H9 (cell line): ENCODE measurements around the gene EVI5. TPM values are rescaled to one million over a fixed set of nuclear protein-coding genes. Genes with fewer than 3 reads are reported as not detected.

Source experiments
- DNase-seq: peaks from one replicate; pipeline ENCODE4 v3.0.0-alpha.2; 2017
- H2AFZ ChIP-seq: one replicate; pipeline ENCODE4 v1.6.1; 2013; ENCODE audit warnings: mild to moderate bottlenecking, low read length, control low read depth, moderate library complexity
- H2AK5ac ChIP-seq: 2 replicates; pipeline ENCODE4 v1.6.1; 2013; ENCODE audit warnings: low read length, control low read depth, mixed read lengths; ENCODE audit not compliant: insufficient read length
- H2BK120ac ChIP-seq: one replicate; pipeline ENCODE4 v1.6.1; 2013; ENCODE audit warnings: low read depth, mild to moderate bottlenecking, low read length, control low read depth, inconsistent platforms; ENCODE audit not compliant: poor library complexity, severe bottlenecking
- H2BK12ac ChIP-seq: 2 replicates; pipeline ENCODE4 v1.6.1; 2013; ENCODE audit warnings: low read length, control low read depth, mixed read lengths, low read depth; ENCODE audit not compliant: insufficient read length
- H2BK15ac ChIP-seq: 2 replicates; pipeline ENCODE4 v1.6.1; 2013; ENCODE audit warnings: low read depth, low read length, control low read depth
- H2BK20ac ChIP-seq: one replicate; pipeline ENCODE4 v1.6.1; 2013; ENCODE audit warnings: low read depth, mild to moderate bottlenecking, low read length, control low read depth, inconsistent platforms; ENCODE audit not compliant: poor library complexity, severe bottlenecking
- H2BK5ac ChIP-seq: 2 replicates; pipeline ENCODE4 v1.6.1; 2013; ENCODE audit warnings: low read length, control low read depth, mixed read lengths; ENCODE audit not compliant: insufficient read length
- H3K14ac ChIP-seq: 2 replicates; pipeline ENCODE4 v1.6.1; 2013; ENCODE audit warnings: low read length, control low read depth; ENCODE audit not compliant: insufficient read depth
- H3K18ac ChIP-seq: 2 replicates; pipeline ENCODE4 v1.6.1; 2013; ENCODE audit warnings: low read depth, mild to moderate bottlenecking, mixed read lengths, low read length, control low read depth; ENCODE audit not compliant: insufficient read length
- H3K23ac ChIP-seq: 2 replicates; pipeline ENCODE4 v1.6.1; 2013; ENCODE audit warnings: low read length, control low read depth, mixed read lengths, low read depth; ENCODE audit not compliant: insufficient read length
- H3K23me2 ChIP-seq: 2 replicates; pipeline ENCODE4 v1.6.1; 2013; ENCODE audit warnings: low read depth, mild to moderate bottlenecking, mixed read lengths, low read length, control low read depth; ENCODE audit not compliant: insufficient read length, poor library complexity, severe bottlenecking
- H3K27ac ChIP-seq: 2 replicates; pipeline ENCODE4 v1.5.1; 2013; ENCODE audit warnings: low read length, control low read depth, mixed read lengths, low read depth; ENCODE audit not compliant: insufficient read length
- H3K27me3 ChIP-seq: 2 replicates; pipeline ENCODE4 v1.6.1; 2013; ENCODE audit warnings: low read length, control low read depth, inconsistent platforms; ENCODE audit not compliant: insufficient read depth
- H3K4ac ChIP-seq: 2 replicates; pipeline ENCODE4 v1.6.1; 2013; ENCODE audit warnings: low read depth, mild to moderate bottlenecking, control low read depth, inconsistent platforms, low read length, moderate library complexity
- H3K4me1 ChIP-seq: 2 replicates; pipeline ENCODE4 v1.6.1; 2013; ENCODE audit warnings: low read length, control low read depth, inconsistent platforms; ENCODE audit not compliant: insufficient read depth
- H3K4me2 ChIP-seq: 2 replicates; pipeline ENCODE4 v1.6.1; 2013; ENCODE audit warnings: low read length, control low read depth, mixed read lengths; ENCODE audit not compliant: insufficient read length, insufficient read depth
- H3K56ac ChIP-seq: 2 replicates; pipeline ENCODE4 v1.6.1; 2013; ENCODE audit warnings: low read depth, mild to moderate bottlenecking, mixed read lengths, low read length, control low read depth; ENCODE audit not compliant: insufficient read length
- H3K79me1 ChIP-seq: 2 replicates; pipeline ENCODE4 v1.6.1; 2013; ENCODE audit warnings: low read depth, mild to moderate bottlenecking, moderate library complexity, low read length, control low read depth, inconsistent platforms; ENCODE audit not compliant: insufficient read depth, poor library complexity, severe bottlenecking
- H3K79me2 ChIP-seq: 2 replicates; pipeline ENCODE4 v1.6.1; 2013; ENCODE audit warnings: low read length, control low read depth, inconsistent platforms; ENCODE audit not compliant: insufficient read depth
- H3K9ac ChIP-seq: 2 replicates; pipeline ENCODE4 v1.6.1; 2013; ENCODE audit warnings: low read length, control low read depth, mixed read lengths; ENCODE audit not compliant: insufficient read length; ENCODE audit errors: extremely low read depth
- H3K9me3 ChIP-seq: one replicate; pipeline ENCODE4 v1.6.1; 2013; ENCODE audit warnings: low read depth, low read length, inconsistent platforms; ENCODE audit not compliant: control insufficient read depth
- H3T11ph ChIP-seq: one replicate; pipeline ENCODE4 v1.6.1; 2013; ENCODE audit warnings: mild to moderate bottlenecking, low read length, control low read depth, inconsistent platforms
- H4K20me1 ChIP-seq: one replicate; pipeline ENCODE4 v1.6.1; 2013; ENCODE audit not compliant: control insufficient read depth, insufficient read length, insufficient read depth
- H4K5ac ChIP-seq: 2 replicates; pipeline ENCODE4 v1.6.1; 2013; ENCODE audit warnings: low read depth, mild to moderate bottlenecking, mixed read lengths, low read length, control low read depth; ENCODE audit not compliant: insufficient read length
- H4K8ac ChIP-seq: replicated peaks from 2 replicates; pipeline ENCODE4 v1.6.1; 2013; ENCODE audit warnings: low read length, control low read depth, mixed read lengths, low read depth; ENCODE audit not compliant: insufficient read length
- H4K91ac ChIP-seq: 2 replicates; pipeline ENCODE4 v1.6.1; 2013; ENCODE audit warnings: low read depth, mild to moderate bottlenecking, moderate library complexity, mixed read lengths, low read length, control low read depth; ENCODE audit not compliant: insufficient read length
- H3K27ac Mint-ChIP-seq, 3 experiments: 2 replicates in 2 of 3; 3 replicates in 1 of 3; pipeline ENCODE4 v1.8.0; 2020 to 2021; ENCODE audit warnings: mixed read lengths in 3 of 3, mild to moderate bottlenecking in 1 of 3, moderate library complexity in 1 of 3
- H3K27me3 Mint-ChIP-seq: 2 replicates; pipeline ENCODE4 v1.8.0; 2021; ENCODE audit warnings: low read depth, mild to moderate bottlenecking, moderate library complexity, mixed read lengths
- H3K36me3 Mint-ChIP-seq, 3 experiments: 2 replicates in 2 of 3; 3 replicates in 1 of 3; pipeline ENCODE4 v1.8.0; 2020 to 2021; ENCODE audit warnings: low read depth in 3 of 3, mixed read lengths in 3 of 3; ENCODE audit not compliant: insufficient read depth in 1 of 3
- H3K4me1 Mint-ChIP-seq, 2 experiments: 2 replicates each; pipeline ENCODE4 v1.8.0; 2020; ENCODE audit warnings: mixed read lengths in 2 of 2
- H3K4me3 Mint-ChIP-seq, 2 experiments: 2 replicates in 1 of 2; 3 replicates in 1 of 2; pipeline ENCODE4 v1.8.0; 2020 to 2021; ENCODE audit warnings: mild to moderate bottlenecking in 2 of 2, mixed read lengths in 2 of 2, moderate library complexity in 1 of 2
- H3K9me3 Mint-ChIP-seq, 2 experiments: 2 replicates in 1 of 2; 3 replicates in 1 of 2; pipeline ENCODE4 v1.8.0; 2020; ENCODE audit warnings: mild to moderate bottlenecking in 2 of 2, mixed read lengths in 2 of 2, moderate library complexity in 1 of 2
- CTCF ChIP-seq: fragments of 200-600 bp; sonication (generic); conservative IDR thresholded peaks from 3 replicates; pipeline ENCODE4 v1.8.0; 2021; ENCODE audit warnings: antibody characterized with exemption, mild to moderate bottlenecking
- WGBS: extraction: QIAGEN DNeasy Blood & Tissue Kit; methylation state at CpG from one replicate; pipeline ENCODE4 v1.1.7; 2013; ENCODE audit warnings: missing lambda C conversion rate, low lambda C conversion rate, mixed read lengths; ENCODE audit not compliant: insufficient read length; ENCODE audit errors: extremely low coverage; 5-methylcytosine and 5-hydroxymethylcytosine counted together
- total RNA-seq: library from RNA; stranded (reverse); gene quantifications from 2 replicates; pipeline ENCODE4 v1.2.1, GENCODE V29; 2021

The EVI5 gene
- total RNA-seq, 1 experiment from 2014 or later = 9.7 TPM

- no CpG with 5 or more reads among the region's 1 CpG for WGBS
These were observed 83.8 kb downstream of the EVI5 start for GRCh38 chr1:92701147-92701546.

More at GRCh38 chr1:92701147-92701546, 83.8 kb downstream of the EVI5 start:
- Histone ChIP-seq H4K5ac (no peak overlapping the region), H3K79me2 (no peaks in the 10 kb centered on the region), H2BK12ac (no peak overlapping the region), H3K9ac (no peak overlapping the region), H3K79me1 (no peaks in the 10 kb centered on the region), H3K4ac (no peak overlapping the region), H3K56ac (no peak overlapping the region), H4K20me1 (no peaks in the 10 kb centered on the region), H3K18ac (no peak overlapping the region), H3K4me2 (no peak overlapping the region), H3T11ph (no peak overlapping the region), H2BK5ac (no peak overlapping the region), H4K91ac (no peak overlapping the region), H3K23ac (no peak overlapping the region), H3K27ac (no peak overlapping the region), H3K4me1 (peaks cover 2% of the 10 kb centered on the region; the same call in 1 of the 2 replicates), H2AFZ (no peak overlapping the region), H3K14ac (no peak overlapping the region), H3K23me2 (no peaks in the 10 kb centered on the region), H2BK120ac (no peak overlapping the region), H2BK20ac (no peak overlapping the region), H2AK5ac (no peak overlapping the region), H4K8ac (no peak overlapping the region), H3K9me3 (no peaks in the 10 kb centered on the region), H2BK15ac (no peak overlapping the region), H3K27me3 (no peaks in the 10 kb centered on the region)
- Mint-ChIP-seq H3K36me3 (peaks cover 0 to 2% (median 0%) of the 10 kb centered on the region in 3 experiments; a peak in 3 of 7 replicates), H3K9me3 (no peaks in the 10 kb centered on the region), H3K27ac (no peak overlapping the region), H3K4me1 (peaks cover 6 to 13% of the 10 kb centered on the region in 2 experiments), H3K4me3 (no peak overlapping the region), H3K27me3 (no peaks in the 10 kb centered on the region)
- no peak for TF ChIP-seq CTCF
- DNase-seq = no peak
